ENCODE data around the gene GOLGB1. TPM values are rescaled to one million over a fixed set of nuclear protein-coding genes. Genes with fewer than 3 reads are reported as not detected.
"Not testable (repeated sequence)": the region's sequence is repeated elsewhere in the genome, so short reads cannot be mapped to it uniquely, and the experiment has no call there.

GOLGB1 gene
- total RNA-seq, 1 experiment from 2014 or later, result 31.3 TPM

DNA sequence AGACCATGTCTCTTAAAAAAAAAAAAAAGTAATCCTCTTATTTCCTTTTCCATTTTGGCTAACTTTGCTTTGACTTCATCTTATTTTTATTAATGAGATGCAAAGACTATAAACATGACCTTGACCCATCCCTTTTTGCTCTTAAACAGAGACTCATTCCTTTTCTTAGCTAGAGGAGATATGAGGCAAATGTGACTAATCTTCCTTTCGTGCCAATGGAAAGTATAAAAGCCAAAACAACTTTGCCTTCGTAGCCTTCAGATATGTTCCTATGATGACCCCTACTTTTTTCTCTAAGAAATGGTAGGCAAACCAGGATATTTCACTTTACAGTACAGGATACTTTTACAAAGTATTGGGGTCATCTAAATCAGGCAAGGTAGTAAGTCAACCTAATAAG, 36.9 kb upstream of the GOLGB1 start:
- ChIA-PET CTCF (no interaction called here), RAD21 (ENCODE audit: low non-redundant PET in 1 of 2, low total read pairs in 2 of 2, uncharacterized antibody in 2 of 2, unreplicated experiment in 2 of 2) (no interaction called here), POLR2A (no interaction called here)
- no peak overlapping the region for H3K4me2 ChIP-seq (ENCODE audit: low read length)
- H3K9ac ChIP-seq (ENCODE audit: low read length), result no peak overlapping the region
- H3K9me2 ChIP-seq (ENCODE audit: insufficient read depth), result no peaks in the 10 kb centered on the region
- 0 out of 2 replicates have a peak, but pooled peaks cover 4% of the 10 kb centered on the region for H4K20me1 ChIP-seq (ENCODE audit: insufficient read depth)
- H3K27ac ChIP-seq (ENCODE audit: low read depth, low read length), result no peak overlapping the region
- no peaks in the 10 kb centered on the region for H3K4me1 ChIP-seq (ENCODE audit: control insufficient read depth in 1 of 2, insufficient read depth in 2 of 2, low read length in 2 of 2)
- H3K9me3 ChIP-seq (ENCODE audit: control insufficient read depth in 1 of 2, insufficient read depth in 1 of 2, low read depth in 1 of 2, low read length in 2 of 2), result no peaks in the 10 kb centered on the region
- no peak for ATAC-seq
- no peaks in the 10 kb centered on the region for H3K79me2 ChIP-seq (ENCODE audit: insufficient read depth, low read length)
- H2AFZ ChIP-seq (ENCODE audit: low read depth, low read length, poor library complexity, severe bottlenecking), result no peak overlapping the region
- no peaks in the 10 kb centered on the region for H3K27me3 ChIP-seq (ENCODE audit: insufficient read depth, low read length)
- TF ChIP-seq, protein P1, sequence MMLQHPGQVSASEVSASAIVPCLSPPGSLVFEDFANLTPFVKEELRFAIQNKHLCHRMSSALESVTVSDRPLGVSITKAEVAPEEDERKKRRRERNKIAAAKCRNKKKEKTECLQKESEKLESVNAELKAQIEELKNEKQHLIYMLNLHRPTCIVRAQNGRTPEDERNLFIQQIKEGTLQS (IDR thresholded peaks at IDR 0.05), result no peak
- TF ChIP-seq ZFX (IDR thresholded peaks at IDR 0.05), result no peak
- no peak for TF ChIP-seq ELF1 (IDR thresholded peaks at IDR 0.05; ENCODE audit: borderline replicate concordance, low read depth)
- TF ChIP-seq JUND (IDR thresholded peaks at IDR 0.05), result no peak
- TF ChIP-seq MAX (IDR thresholded peaks at IDR 0.05), result no peak
- no TSS peak for BruUV-seq (replicated peaks)
- H3K36me3 ChIP-seq (ENCODE audit: control insufficient read depth in 1 of 2, insufficient read depth in 2 of 2, low read length in 2 of 2), result peaks cover 21 to 30% of the 10 kb centered on the region in 2 experiments
- DNase-seq (ENCODE audit: low read depth, low spot score), result no peak
- no peak overlapping the region for H3K4me3 ChIP-seq (replicated peaks in 1 of 2; ENCODE audit: low read depth in 1 of 2, low read length in 2 of 2)
- intact Hi-C loops (cut with micrococcal nuclease), result no loop called here

DNA sequence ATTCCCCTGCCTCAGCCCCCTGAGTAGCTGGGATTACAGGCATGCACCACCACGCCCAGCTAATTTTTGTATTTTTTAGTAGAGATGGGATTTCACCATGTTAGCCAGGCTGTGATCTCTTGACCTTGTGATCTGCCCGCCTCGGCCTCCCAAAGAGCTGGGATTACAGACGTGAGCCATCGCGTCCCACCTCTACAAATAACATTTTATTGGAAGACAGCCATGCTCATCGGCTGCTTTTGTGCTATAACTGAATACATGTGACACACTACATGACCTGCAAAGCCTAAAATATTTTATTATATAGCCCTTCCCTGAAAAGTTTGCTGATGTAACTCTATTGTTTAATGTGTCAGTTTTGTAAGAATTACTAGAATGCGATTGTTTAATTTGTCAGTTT, 33.2 kb upstream of the GOLGB1 start:
- H4K20me1 ChIP-seq (ENCODE audit: insufficient read depth); H3K9me3 ChIP-seq (ENCODE audit: control insufficient read depth in 1 of 2, insufficient read depth in 1 of 2, low read depth in 1 of 2, low read length in 2 of 2); H3K4me2 ChIP-seq (ENCODE audit: low read length); RAD21 ChIA-PET (ENCODE audit: low non-redundant PET in 1 of 2, low total read pairs in 2 of 2, uncharacterized antibody in 2 of 2, unreplicated experiment in 2 of 2); intact Hi-C loops (cut with micrococcal nuclease); H2AFZ ChIP-seq (ENCODE audit: low read depth, low read length, poor library complexity, severe bottlenecking); H3K27me3 ChIP-seq (ENCODE audit: insufficient read depth, low read length); H3K27ac ChIP-seq (ENCODE audit: low read depth, low read length); H3K79me2 ChIP-seq (ENCODE audit: insufficient read depth, low read length); BruUV-seq (replicated peaks); DNase-seq (ENCODE audit: low read depth, low spot score); H3K9me2 ChIP-seq (ENCODE audit: insufficient read depth); H3K4me1 ChIP-seq (ENCODE audit: control insufficient read depth in 1 of 2, insufficient read depth in 2 of 2, low read length in 2 of 2); CTCF ChIA-PET; ATAC-seq; POLR2A ChIA-PET; H3K9ac ChIP-seq (ENCODE audit: low read length); H3K4me3 ChIP-seq (replicated peaks in 1 of 2; ENCODE audit: low read depth in 1 of 2, low read length in 2 of 2): not testable (repeated sequence)
- peaks cover 13 to 39% of the 10 kb centered on the region in 2 experiments for H3K36me3 ChIP-seq (ENCODE audit: control insufficient read depth in 1 of 2, insufficient read depth in 2 of 2, low read length in 2 of 2)
